Keratinocyte (primary cell): ENCODE results near the gene GPX2. TPM values are rescaled to one million over a fixed set of nuclear protein-coding genes. Genes with fewer than 3 reads are reported as not detected.

Source experiments
- DNase-seq: peaks from one replicate; pipeline ENCODE4 v3.0.0-alpha.2; 2011; ENCODE audit warnings: low read depth, missing footprints, low spot score
- FAIRE-seq: peaks from 2 replicates; lab custom pipeline; 2011; peaks lifted over from hg19 to GRCh38; lab: Jason Lieb, UNC
- H2AFZ ChIP-seq: 2 replicates; pipeline ENCODE4 v1.6.0; 2012; ENCODE audit warnings: low read length, control low read depth, inconsistent platforms; ENCODE audit not compliant: control insufficient read depth
- H3K27ac ChIP-seq: 2 replicates; pipeline ENCODE4 v1.5.1; 2011; ENCODE audit warnings: low read length; ENCODE audit not compliant: control insufficient read depth, insufficient read depth
- H3K27me3 ChIP-seq: 3 replicates; pipeline ENCODE4 v1.6.0; 2011; ENCODE audit warnings: low read length; ENCODE audit not compliant: control insufficient read depth, insufficient read depth; ENCODE audit errors: extremely low read depth
- H3K36me3 ChIP-seq, 2 experiments: 2 replicates in 1 of 2; 3 replicates in 1 of 2; pipeline ENCODE4 v1.5.1; 2011; ENCODE audit warnings: low read length in 2 of 2, mild to moderate bottlenecking in 1 of 2; ENCODE audit not compliant: control insufficient read depth in 2 of 2, insufficient read depth in 2 of 2; ENCODE audit errors: extremely low read depth in 1 of 2
- H3K4me1 ChIP-seq: 3 replicates; pipeline ENCODE4 v1.5.1; 2011; ENCODE audit warnings: low read length; ENCODE audit not compliant: control insufficient read depth, insufficient read depth; ENCODE audit errors: extremely low read depth
- H3K4me2 ChIP-seq: 3 replicates; pipeline ENCODE4 v1.6.0; 2011; ENCODE audit warnings: low read depth, low read length; ENCODE audit not compliant: control insufficient read depth, insufficient read depth; ENCODE audit errors: extremely low read depth
- H3K4me3 ChIP-seq, 3 experiments: fragments of 200-600 bp in 1 of 3; sonication (generic) in 1 of 3; 2 replicates in 2 of 3; 3 replicates in 1 of 3; pipeline ENCODE4 v1.5.1; 2011 to 2016; ENCODE audit warnings: low read length in 3 of 3, mild to moderate bottlenecking in 3 of 3, control low read depth in 2 of 3, inconsistent platforms in 1 of 3, low read depth in 1 of 3, mixed read lengths in 1 of 3, mixed run types in 1 of 3, moderate library complexity in 1 of 3; ENCODE audit not compliant: control insufficient read depth in 2 of 3, insufficient read depth in 2 of 3; ENCODE audit errors: extremely low read depth in 1 of 3
- H3K79me2 ChIP-seq: 2 replicates; pipeline ENCODE4 v1.6.0; 2012; ENCODE audit warnings: low read length; ENCODE audit not compliant: control insufficient read depth, insufficient read depth
- H3K9ac ChIP-seq: 3 replicates; pipeline ENCODE4 v1.6.0; 2011; ENCODE audit warnings: low read length; ENCODE audit not compliant: control insufficient read depth, insufficient read depth; ENCODE audit errors: extremely low read depth
- H3K9me1 ChIP-seq: 3 replicates; pipeline ENCODE4 v1.6.0; 2011; ENCODE audit warnings: low read length; ENCODE audit not compliant: control insufficient read depth, insufficient read depth; ENCODE audit errors: extremely low read depth
- H3K9me3 ChIP-seq: 2 replicates; pipeline ENCODE4 v1.5.1; 2012; ENCODE audit warnings: low read depth, low read length; ENCODE audit not compliant: control insufficient read depth
- H4K20me1 ChIP-seq: 3 replicates; pipeline ENCODE4 v1.6.0; 2011; ENCODE audit warnings: low read length; ENCODE audit not compliant: control insufficient read depth, insufficient read depth; ENCODE audit errors: extremely low read depth
- EZH2 ChIP-seq: IDR thresholded peaks from one replicate; pipeline ENCODE4 v1.6.1; 2012; ENCODE audit warnings: inconsistent platforms, mild to moderate bottlenecking, low read length, moderate library complexity
- dilution Hi-C: fragments of 300-500 bp; cut with MboI; formaldehyde crosslinking; loops from one replicate; pipeline ENCODE4 v1.7.0; 2020; ENCODE audit warnings: low sequenced_read_pairs; ENCODE audit not compliant: extremely low pct_ligation_motif_present
- polyA plus RNA-seq, 5 experiments: library from polyadenylated mRNA; depleted of rRNA in 3 of 5; stranded (reverse) in 3 of 5; stranded (forward) in 1 of 5; unstranded in 1 of 5; fragments of >200 nt; gene quantifications; 1 replicate in 1 of 5; 2 replicates in 3 of 5; 3 replicates in 1 of 5; pipeline versions ENCODE4 v1.2.1 to v1.2.3, GENCODE V29; 2011 to 2012; ENCODE audit warnings: missing spikeins in 2 of 5, low read depth in 1 of 5, low replicate concordance in 1 of 5
- TF ChIP-seq, protein P1 (sequence below), 3 experiments: IDR thresholded peaks in 1 of 3; conservative IDR thresholded peaks in 1 of 3; optimal IDR thresholded peaks in 1 of 3; 2 replicates in 2 of 3; 3 replicates in 1 of 3; pipeline versions ENCODE3 to v1.5.1; 2011; ENCODE audit warnings: low read length in 3 of 3, mild to moderate bottlenecking in 3 of 3, moderate library complexity in 2 of 3, control low read depth in 1 of 3, inconsistent platforms in 1 of 3; ENCODE audit not compliant: insufficient read depth in 2 of 3; ENCODE audit errors: extremely low read depth in 1 of 3

The GPX2 gene
- polyA plus RNA-seq, 1 donor (not counting 4 experiments of a cell fraction or from before 2014, with no cell fraction given): 47.0 TPM

DNA sequence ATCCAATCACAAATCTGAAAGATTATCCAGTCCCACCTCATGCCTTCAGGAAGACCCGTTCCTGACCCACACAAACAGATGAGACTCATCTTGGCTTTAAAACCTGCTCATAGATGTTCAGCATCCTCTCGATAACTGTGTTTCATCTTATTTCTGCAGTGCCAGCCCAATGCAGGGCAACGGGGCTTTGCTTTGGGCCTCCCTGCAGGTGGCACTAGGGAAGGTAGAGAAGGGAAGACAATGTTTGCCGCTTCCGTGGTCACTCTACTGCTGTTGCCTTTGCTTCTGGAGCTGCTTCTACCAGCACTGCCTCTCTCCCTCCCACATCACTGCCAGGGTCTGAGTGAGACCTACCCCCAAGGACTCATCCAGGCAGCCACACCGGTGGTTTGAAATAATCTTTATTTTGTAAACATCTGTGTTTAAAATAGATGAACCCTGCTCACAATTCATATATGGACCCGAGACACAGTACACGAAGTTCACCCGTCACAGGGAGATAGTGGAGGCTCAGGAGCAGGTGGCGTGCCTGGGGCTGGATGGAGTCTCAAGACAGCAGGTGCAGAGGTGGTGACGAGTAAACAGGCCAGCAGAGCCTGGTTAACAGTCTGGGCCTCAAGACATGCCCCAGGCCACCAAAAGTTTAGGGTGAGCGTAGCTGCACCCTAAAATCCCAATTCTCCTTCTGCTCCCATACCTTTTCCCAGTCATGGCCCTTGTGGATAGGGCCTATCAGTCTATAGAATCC is 3.1 kb upstream of the GPX2 start:
- Histone ChIP-seq H3K36me3 (peaks cover 0 to 7% of the 10 kb centered on the region in 2 experiments), H3K9ac (no peak overlapping the region), H3K4me2 (no peak overlapping the region), H3K79me2 (peaks cover 4% of the 10 kb centered on the region), H3K27ac (no peak overlapping the region), H3K9me3 (no peaks in the 10 kb centered on the region), H4K20me1 (no peaks in the 10 kb centered on the region), H3K9me1 (no peaks in the 10 kb centered on the region), H2AFZ (no peak overlapping the region), H3K4me1 (peaks cover 16% of the 10 kb centered on the region), H3K27me3 (no peaks in the 10 kb centered on the region), H3K4me3 (no peak overlapping the region)
- no peak for FAIRE-seq
- TF ChIP-seq, protein P1, sequence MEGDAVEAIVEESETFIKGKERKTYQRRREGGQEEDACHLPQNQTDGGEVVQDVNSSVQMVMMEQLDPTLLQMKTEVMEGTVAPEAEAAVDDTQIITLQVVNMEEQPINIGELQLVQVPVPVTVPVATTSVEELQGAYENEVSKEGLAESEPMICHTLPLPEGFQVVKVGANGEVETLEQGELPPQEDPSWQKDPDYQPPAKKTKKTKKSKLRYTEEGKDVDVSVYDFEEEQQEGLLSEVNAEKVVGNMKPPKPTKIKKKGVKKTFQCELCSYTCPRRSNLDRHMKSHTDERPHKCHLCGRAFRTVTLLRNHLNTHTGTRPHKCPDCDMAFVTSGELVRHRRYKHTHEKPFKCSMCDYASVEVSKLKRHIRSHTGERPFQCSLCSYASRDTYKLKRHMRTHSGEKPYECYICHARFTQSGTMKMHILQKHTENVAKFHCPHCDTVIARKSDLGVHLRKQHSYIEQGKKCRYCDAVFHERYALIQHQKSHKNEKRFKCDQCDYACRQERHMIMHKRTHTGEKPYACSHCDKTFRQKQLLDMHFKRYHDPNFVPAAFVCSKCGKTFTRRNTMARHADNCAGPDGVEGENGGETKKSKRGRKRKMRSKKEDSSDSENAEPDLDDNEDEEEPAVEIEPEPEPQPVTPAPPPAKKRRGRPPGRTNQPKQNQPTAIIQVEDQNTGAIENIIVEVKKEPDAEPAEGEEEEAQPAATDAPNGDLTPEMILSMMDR (optimal IDR thresholded peaks at IDR 0.05 in 1 of 3, IDR thresholded peaks at IDR 0.05 in 1 of 3, conservative IDR thresholded peaks at IDR 0.05 in 1 of 3; ENCODE audit: extremely low read depth in 1 of 3, insufficient read depth in 2 of 3, low read length in 3 of 3): no peak
- no peak for DNase-seq
- dilution Hi-C loops: no loop called here

DNA sequence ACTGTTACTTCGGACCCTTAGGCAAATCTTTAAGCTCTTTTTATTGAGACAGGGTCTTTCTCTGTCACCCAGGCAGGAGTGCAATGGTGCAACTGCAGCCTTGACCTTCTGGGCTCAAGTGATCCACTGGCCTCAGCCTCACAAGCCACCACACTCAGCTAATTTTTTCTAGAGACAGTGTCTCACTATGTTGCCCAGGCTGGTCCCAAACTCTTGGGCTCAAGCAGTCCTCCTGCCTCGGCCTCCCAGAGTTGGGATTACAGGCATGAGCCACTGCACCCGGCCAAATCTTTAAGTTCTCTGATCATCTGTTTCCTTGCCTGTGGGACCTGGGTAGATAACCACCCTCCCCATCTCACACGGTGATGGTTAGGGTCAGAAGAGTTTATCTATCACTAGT is 2.3 kb upstream of the GPX2 start:
- Histone ChIP-seq H3K9me3 (no peaks in the 10 kb centered on the region), H3K4me1 (peaks cover 16% of the 10 kb centered on the region), H3K9ac (no peak overlapping the region), H3K4me3 (no peak overlapping the region), H3K27me3 (no peaks in the 10 kb centered on the region), H3K27ac (no peak overlapping the region), H3K36me3 (peaks cover 0 to 7% of the 10 kb centered on the region in 2 experiments), H3K79me2 (peaks cover 4% of the 10 kb centered on the region), H4K20me1 (no peaks in the 10 kb centered on the region), H3K9me1 (no peaks in the 10 kb centered on the region), H2AFZ (no peak overlapping the region), H3K4me2 (no peak overlapping the region)
- no peak for DNase-seq
- dilution Hi-C loops: no loop called here
- FAIRE-seq: no peak
- TF ChIP-seq EZH2: no peak
- TF ChIP-seq, protein P1 (optimal IDR thresholded peaks at IDR 0.05 in 1 of 3, IDR thresholded peaks at IDR 0.05 in 1 of 3, conservative IDR thresholded peaks at IDR 0.05 in 1 of 3; ENCODE audit: extremely low read depth in 1 of 3, insufficient read depth in 2 of 3, low read length in 3 of 3): no peak
